ENCODE results near the gene MGLL.

DNA sequence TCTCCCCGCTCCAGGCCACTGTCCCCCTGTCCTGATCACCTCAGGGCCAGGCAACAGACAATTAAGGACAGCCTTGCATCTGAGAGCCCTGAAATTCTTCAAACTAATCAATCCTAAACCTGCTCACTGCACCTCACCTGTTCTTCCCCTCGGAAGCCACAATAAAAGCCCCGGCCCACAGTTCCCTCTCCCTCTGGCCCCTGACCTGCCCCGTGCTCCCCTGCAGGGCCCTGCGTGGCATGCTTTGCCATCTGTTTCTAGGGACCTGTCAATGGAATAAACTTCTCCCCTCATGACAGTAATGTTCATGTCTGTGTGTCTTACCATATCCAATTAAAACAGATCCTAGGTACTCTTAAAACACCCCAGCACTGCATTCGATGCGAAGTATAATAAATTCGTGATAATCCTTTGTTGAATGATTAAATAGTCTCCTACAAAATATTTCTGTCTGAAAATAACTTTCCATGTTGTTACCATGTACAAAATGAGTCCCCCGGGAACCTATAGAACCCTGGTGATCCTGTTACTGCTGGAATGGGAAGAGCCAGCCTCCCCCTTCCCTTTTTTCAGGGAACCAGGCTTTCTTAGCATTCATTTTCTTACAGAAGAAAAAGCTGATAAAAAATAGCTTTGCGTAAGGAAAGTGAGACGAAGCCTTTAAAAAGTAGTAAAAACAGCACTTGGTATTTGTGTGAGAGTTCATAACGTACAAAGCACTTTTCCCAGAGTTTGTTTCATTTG is 90.6 kb downstream of the MGLL start:
- TF ChIP-seq POLR2AphosphoS5 (IDR thresholded peaks at IDR 0.05; ENCODE audit: control insufficient read depth, insufficient read depth, low read depth, low read length): no peak
- TF ChIP-seq HLTF (IDR thresholded peaks at IDR 0.05): no peak
- TF ChIP-seq TARDBP (IDR thresholded peaks at IDR 0.05): no peak
- TF ChIP-seq, protein P1, sequence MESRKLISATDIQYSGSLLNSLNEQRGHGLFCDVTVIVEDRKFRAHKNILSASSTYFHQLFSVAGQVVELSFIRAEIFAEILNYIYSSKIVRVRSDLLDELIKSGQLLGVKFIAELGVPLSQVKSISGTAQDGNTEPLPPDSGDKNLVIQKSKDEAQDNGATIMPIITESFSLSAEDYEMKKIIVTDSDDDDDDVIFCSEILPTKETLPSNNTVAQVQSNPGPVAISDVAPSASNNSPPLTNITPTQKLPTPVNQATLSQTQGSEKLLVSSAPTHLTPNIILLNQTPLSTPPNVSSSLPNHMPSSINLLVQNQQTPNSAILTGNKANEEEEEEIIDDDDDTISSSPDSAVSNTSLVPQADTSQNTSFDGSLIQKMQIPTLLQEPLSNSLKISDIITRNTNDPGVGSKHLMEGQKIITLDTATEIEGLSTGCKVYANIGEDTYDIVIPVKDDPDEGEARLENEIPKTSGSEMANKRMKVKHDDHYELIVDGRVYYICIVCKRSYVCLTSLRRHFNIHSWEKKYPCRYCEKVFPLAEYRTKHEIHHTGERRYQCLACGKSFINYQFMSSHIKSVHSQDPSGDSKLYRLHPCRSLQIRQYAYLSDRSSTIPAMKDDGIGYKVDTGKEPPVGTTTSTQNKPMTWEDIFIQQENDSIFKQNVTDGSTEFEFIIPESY (CRISPR knock-in tag; IDR thresholded peaks at IDR 0.05): no peak
- no peak for TF ChIP-seq POLR2AphosphoS2 (IDR thresholded peaks at IDR 0.05; ENCODE audit: low read length)
- no peak for TF ChIP-seq U2AF2 (optimal IDR thresholded peaks at IDR 0.05; ENCODE audit: low read depth, low read length)
- TF ChIP-seq YY1 (IDR thresholded peaks at IDR 0.05; ENCODE audit: borderline replicate concordance in 1 of 3, control insufficient read depth in 1 of 3, extremely low read depth in 1 of 3, insufficient read depth in 3 of 3, insufficient read length in 1 of 3, insufficient replicate concordance in 2 of 3, low read depth in 1 of 3, low read length in 2 of 3): no peak
- TF ChIP-seq, protein P2, sequence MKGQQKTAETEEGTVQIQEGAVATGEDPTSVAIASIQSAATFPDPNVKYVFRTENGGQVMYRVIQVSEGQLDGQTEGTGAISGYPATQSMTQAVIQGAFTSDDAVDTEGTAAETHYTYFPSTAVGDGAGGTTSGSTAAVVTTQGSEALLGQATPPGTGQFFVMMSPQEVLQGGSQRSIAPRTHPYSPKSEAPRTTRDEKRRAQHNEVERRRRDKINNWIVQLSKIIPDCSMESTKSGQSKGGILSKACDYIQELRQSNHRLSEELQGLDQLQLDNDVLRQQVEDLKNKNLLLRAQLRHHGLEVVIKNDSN (CRISPR knock-in tag; IDR thresholded peaks at IDR 0.05): no peak
- TF ChIP-seq FOS (IDR thresholded peaks at IDR 0.05; ENCODE audit: extremely low read depth, insufficient read length): no peak
- TF ChIP-seq JUN (IDR thresholded peaks at IDR 0.05; ENCODE audit: borderline replicate concordance, low read depth, low read length): no peak
- no peak for TF ChIP-seq JUN (CRISPR knock-in tag; IDR thresholded peaks at IDR 0.05; ENCODE audit: borderline replicate concordance)
- TF ChIP-seq POLR2A (conservative IDR thresholded peaks at IDR 0.05): no peak
- TF ChIP-seq ZNF561 (CRISPR knock-in tag; conservative IDR thresholded peaks at IDR 0.05): no peak
- no peak for TF ChIP-seq ATF7 (IDR thresholded peaks at IDR 0.05)
- TF ChIP-seq ZNF134 (CRISPR knock-in tag; conservative IDR thresholded peaks at IDR 0.05): no peak
